ENCODE results near the gene MRM1. TPM values are rescaled to one million over a fixed set of nuclear protein-coding genes. Genes with fewer than 3 reads are reported as not detected.

The MRM1 gene
- total RNA-seq, 4 donors from 2014 or later = 3.7 to 10.8 (median 8.0) TPM

GRCh38 chr17:36591434-36592315 is 9.7 kb upstream of the MRM1 start, which contains the start of gene DHRS11:
DHRS11 (plus strand) TSS chr17:36591879; CDS start chr17:36592010, 131 bp downstream.
- H3K27me3 ChIP-seq = no peaks in the 10 kb centered on the region
- H3K36me3 ChIP-seq = peaks cover 2 to 33% of the 10 kb centered on the region in 2 donors
- 0% methylated on average over 2 to 6 of the region's 87 CpGs for WGBS, 2 donors (ENCODE audit: low coverage in 1 of 2)
- TF ChIP-seq CTCF (IDR thresholded peaks at IDR 0.05) (peak in 1 of 4 experiments; percentile 39), POLR2A (IDR thresholded peaks at IDR 0.05) (peak; percentile 15 to 33), EP300 (IDR thresholded peaks at IDR 0.05) (no peak), POLR2AphosphoS5 (IDR thresholded peaks at IDR 0.05) (peak; percentile 39)
- ATAC-seq = peak; percentile 98
- H3K27ac ChIP-seq = peak within 1 kb of the TSS in 3 of 4 donors; percentile 73 to 82 (median 81)
- H3K9me3 ChIP-seq = no peaks in the 10 kb centered on the region
- peak within 1 kb of the TSS; percentile 57 to 98 for H3K4me3 ChIP-seq
- peaks cover 0 to 21% (median 8%) of the 10 kb centered on the region in 3 donors for H3K4me1 ChIP-seq

- Histone ChIP-seq H3K4me3 (peak overlapping the region; percentile 57 to 98), H3K4me1 (peaks cover 0 to 21% (median 8%) of the 10 kb centered on the region in 3 donors), H3K9me3 (no peaks in the 10 kb centered on the region), H3K27ac (peak overlapping the region in 3 of 4 donors; percentile 73 to 82 (median 81)), H3K27me3 (no peaks in the 10 kb centered on the region), H3K36me3 (peaks cover 0 to 27% of the 10 kb centered on the region in 2 donors)
- TF ChIP-seq POLR2A (IDR thresholded peaks at IDR 0.05) (no peak), CTCF (IDR thresholded peaks at IDR 0.05) (no peak)
- no peak for ATAC-seq
- WGBS, 2 donors (ENCODE audit: low coverage in 1 of 2) = 5% methylated on average over 7 of the region's 20 CpGs; no CpG with 5 or more reads in 1 of the 2 donors
Measured at GRCh38 chr17:36592316-36592715, 9.1 kb upstream of the MRM1 start.

- Histone ChIP-seq H3K27me3 (no peaks in the 10 kb centered on the region), H3K4me1 (peaks cover 0 to 21% (median 8%) of the 10 kb centered on the region in 3 donors), H3K4me3 (peak overlapping the region in 1 of 2 donors; percentile 98), H3K27ac (no peak overlapping the region), H3K9me3 (no peaks in the 10 kb centered on the region), H3K36me3 (peaks cover 0 to 22% of the 10 kb centered on the region in 2 donors)
- TF ChIP-seq EP300 (IDR thresholded peaks at IDR 0.05) = no peak
- TF ChIP-seq POLR2AphosphoS5 (IDR thresholded peaks at IDR 0.05) = no peak
- TF ChIP-seq CTCF (IDR thresholded peaks at IDR 0.05) = no peak
- TF ChIP-seq POLR2A (IDR thresholded peaks at IDR 0.05) = no peak
- ATAC-seq = no peak
- WGBS, 2 donors (ENCODE audit: low coverage in 1 of 2) = no CpG with 5 or more reads among the region's 4 CpGs
Measured at GRCh38 chr17:36592716-36593321, 8.6 kb upstream of the MRM1 start.

- H3K27ac ChIP-seq = no peak overlapping the region
- 64 to 82% methylated on average over 3 to 6 of the region's 8 CpGs for WGBS, 2 donors (ENCODE audit: low coverage in 1 of 2)
- H3K4me3 ChIP-seq = no peak overlapping the region
- peaks cover 0 to 21% (median 8%) of the 10 kb centered on the region in 3 donors for H3K4me1 ChIP-seq
- no peaks in the 10 kb centered on the region for H3K27me3 ChIP-seq
- TF ChIP-seq EP300 (IDR thresholded peaks at IDR 0.05) = no peak
- TF ChIP-seq POLR2AphosphoS5 (IDR thresholded peaks at IDR 0.05) = no peak
- no peak for TF ChIP-seq CTCF (IDR thresholded peaks at IDR 0.05)
- TF ChIP-seq POLR2A (IDR thresholded peaks at IDR 0.05) = no peak
- H3K9me3 ChIP-seq = no peaks in the 10 kb centered on the region
- no peak for ATAC-seq
- H3K36me3 ChIP-seq = peaks cover 0 to 12% of the 10 kb centered on the region in 2 donors
Measured at GRCh38 chr17:36593656-36594316, 7.6 kb upstream of the MRM1 start.
